HEK293 (cell line): ENCODE results near the gene PAX4.

Experiments used
- CTCF ChIA-PET: fragments of 350-600 bp; formaldehyde crosslinking; extraction: SDS; loops from one replicate; lab custom pipeline; 2021; ENCODE audit warnings: antibody characterized with exemption; lab: Yijun Ruan, JAX
- POLR2A ChIA-PET: fragments of 300-600 bp; formaldehyde crosslinking; extraction: SDS; loops from one replicate; lab custom pipeline; 2020; ENCODE audit warnings: antibody characterized with exemption, inconsistent platforms; lab: Yijun Ruan, JAX
- H3K27ac ChIP-seq: fragments of 200-500 bp; sonication (Bioruptor generic); 2 replicates; pipeline ENCODE4 v1.5.1; 2014; ENCODE audit warnings: low read depth, low read length, control low read depth, inconsistent platforms; ENCODE audit errors: extremely low read depth
- H3K36me3 ChIP-seq, 2 experiments: fragments of 200-500 bp in 1 of 2; sonication (Bioruptor generic) in 1 of 2; 1 replicate in 1 of 2; 2 replicates in 1 of 2; pipeline ENCODE4 v1.5.1; 2014 to 2017; ENCODE audit warnings: inconsistent platforms in 2 of 2, low read length in 2 of 2; ENCODE audit not compliant: control insufficient read depth in 2 of 2, insufficient read depth in 1 of 2
- H3K4me1 ChIP-seq: fragments of 200-500 bp; sonication (Bioruptor generic); 2 replicates; pipeline ENCODE4 v1.5.1; 2014; ENCODE audit warnings: mild to moderate bottlenecking, low read length, inconsistent platforms; ENCODE audit not compliant: control insufficient read depth, insufficient read depth
- H3K4me3 ChIP-seq: 2 replicates; pipeline ENCODE4 v1.5.1; 2011; ENCODE audit warnings: low read depth, mild to moderate bottlenecking, control low read depth, low read length, moderate library complexity
- H3K9me3 ChIP-seq: fragments of 200-500 bp; sonication (Bioruptor generic); 2 replicates; pipeline ENCODE4 v1.5.1; 2014; ENCODE audit warnings: low read depth, low read length, inconsistent platforms; ENCODE audit not compliant: control insufficient read depth, insufficient read depth
- GLIS1 ChIP-seq: fragments of 450-650 bp; formaldehyde crosslinking; IDR thresholded peaks from 2 replicates; pipeline ENCODE4 v1.5.1; 2016; ENCODE audit warnings: missing biosample characterization, missing genetic modification characterization
- MZF1 ChIP-seq: fragments of 450-650 bp; formaldehyde crosslinking; IDR thresholded peaks from 2 replicates; pipeline ENCODE4 v1.5.1; 2017; ENCODE audit warnings: missing biosample characterization, missing genetic modification characterization, borderline replicate concordance
- SETDB1 ChIP-seq: IDR thresholded peaks from one replicate; pipeline ENCODE4 v1.6.1; 2017; ENCODE audit warnings: mild to moderate bottlenecking, low read length, moderate library complexity, mixed read lengths; ENCODE audit not compliant: insufficient read length
- TCF7L2 ChIP-seq: IDR thresholded peaks from 2 replicates; pipeline ENCODE4 v1.6.1; 2011; ENCODE audit warnings: low read depth, mild to moderate bottlenecking, inconsistent platforms, low read length, moderate library complexity, borderline replicate concordance
- TSHZ1 ChIP-seq: fragments of 450-650 bp; formaldehyde crosslinking; IDR thresholded peaks from 2 replicates; pipeline ENCODE4 v1.5.1; 2016; ENCODE audit warnings: missing biosample characterization, missing genetic modification characterization, borderline replicate concordance
- ZFHX2 ChIP-seq: fragments of 450-650 bp; formaldehyde crosslinking; conservative IDR thresholded peaks from 2 replicates; pipeline ENCODE4 v1.5.1; 2016; ENCODE audit warnings: missing biosample characterization, missing genetic modification characterization
- ZNF114 ChIP-seq: fragments of 450-650 bp; formaldehyde crosslinking; IDR thresholded peaks from 2 replicates; pipeline ENCODE4 v1.5.0; 2017; ENCODE audit warnings: missing biosample characterization, missing genetic modification characterization
- ZNF132 ChIP-seq: fragments of 450-650 bp; formaldehyde crosslinking; IDR thresholded peaks from 2 replicates; pipeline ENCODE4 v1.5.1; 2017; ENCODE audit warnings: missing biosample characterization, missing genetic modification characterization, borderline replicate concordance
- ZNF221 ChIP-seq: fragments of 450-650 bp; formaldehyde crosslinking; IDR thresholded peaks from 2 replicates; pipeline ENCODE4 v1.5.1; 2017; ENCODE audit warnings: missing biosample characterization, missing genetic modification characterization, borderline replicate concordance
- ZNF324 ChIP-seq: fragments of 450-650 bp; formaldehyde crosslinking; IDR thresholded peaks from 2 replicates; pipeline ENCODE4 v1.5.1; 2016; ENCODE audit warnings: missing biosample characterization, missing genetic modification characterization
- ZNF37A ChIP-seq: fragments of 450-650 bp; IDR thresholded peaks from 2 replicates; pipeline ENCODE4 v1.5.1; 2018; ENCODE audit warnings: missing biosample characterization, missing genetic modification characterization
- ZNF548 ChIP-seq: fragments of 450-650 bp; formaldehyde crosslinking; IDR thresholded peaks from 2 replicates; pipeline ENCODE4 v1.5.1; 2016; ENCODE audit warnings: missing biosample characterization, missing genetic modification characterization
- ZNF558 ChIP-seq: fragments of 450-650 bp; formaldehyde crosslinking; IDR thresholded peaks from 2 replicates; pipeline ENCODE4 v1.5.1; 2016; ENCODE audit warnings: missing biosample characterization, missing genetic modification characterization
- ZNF658 ChIP-seq: fragments of 450-650 bp; formaldehyde crosslinking; IDR thresholded peaks from 2 replicates; pipeline ENCODE4; 2016; ENCODE audit warnings: missing biosample characterization, missing genetic modification characterization
- ZNF792 ChIP-seq: fragments of 450-650 bp; formaldehyde crosslinking; IDR thresholded peaks from 2 replicates; pipeline ENCODE4 v1.5.1; 2016; ENCODE audit warnings: missing biosample characterization, missing genetic modification characterization
- ZNF830 ChIP-seq: fragments of 450-650 bp; IDR thresholded peaks from 2 replicates; pipeline ENCODE4 v1.5.0; 2018; ENCODE audit warnings: missing biosample characterization, missing genetic modification characterization, low read depth, mild to moderate bottlenecking, moderate library complexity
- TF ChIP-seq, protein P1 (sequence below): fragments of 450-650 bp; formaldehyde crosslinking; IDR thresholded peaks from 2 replicates; pipeline ENCODE4 v1.5.1; 2016; ENCODE audit warnings: missing biosample characterization, missing genetic modification characterization
- TF ChIP-seq, protein P2 (sequence below): fragments of 450-650 bp; formaldehyde crosslinking; IDR thresholded peaks from 2 replicates; pipeline ENCODE4 v1.5.1; 2017; ENCODE audit warnings: missing biosample characterization, missing genetic modification characterization
- TF ChIP-seq, protein P3 (sequence below): fragments of 450-650 bp; formaldehyde crosslinking; IDR thresholded peaks from 2 replicates; pipeline ENCODE4 v1.5.1; 2016; ENCODE audit warnings: missing biosample characterization, missing genetic modification characterization
- TF ChIP-seq, protein P4 (sequence below): fragments of 450-650 bp; formaldehyde crosslinking; IDR thresholded peaks from 2 replicates; pipeline ENCODE4 v1.5.1; 2017; ENCODE audit warnings: missing biosample characterization, missing genetic modification characterization
- TF ChIP-seq, protein P5 (sequence below): fragments of 450-650 bp; formaldehyde crosslinking; IDR thresholded peaks from 2 replicates; pipeline ENCODE4 v1.5.1; 2016; ENCODE audit warnings: missing biosample characterization, missing genetic modification characterization

PAX4 gene

GRCh38 chr7:127591591-127591990 is 26.4 kb downstream of the PAX4 start:
- Histone ChIP-seq H3K4me3 (no peak overlapping the region), H3K4me1 (no peaks in the 10 kb centered on the region), H3K36me3 (peaks cover 7 to 25% of the 10 kb centered on the region in 2 experiments; a peak in 2 of 3 replicates), H3K27ac (no peak overlapping the region), H3K9me3 (no peaks in the 10 kb centered on the region)
- ChIA-PET POLR2A (no interaction called here), CTCF (interaction anchor here (0.6 kb wide), 1 partner anchor 621 kb away, joined by 4 read pairs; no protein-coding TSS in a partner anchor)
- TF ChIP-seq ZNF132 (tag by site-specific recombination) (no peak), ZFHX2 (peak; percentile 37)
- TF ChIP-seq, protein P1, sequence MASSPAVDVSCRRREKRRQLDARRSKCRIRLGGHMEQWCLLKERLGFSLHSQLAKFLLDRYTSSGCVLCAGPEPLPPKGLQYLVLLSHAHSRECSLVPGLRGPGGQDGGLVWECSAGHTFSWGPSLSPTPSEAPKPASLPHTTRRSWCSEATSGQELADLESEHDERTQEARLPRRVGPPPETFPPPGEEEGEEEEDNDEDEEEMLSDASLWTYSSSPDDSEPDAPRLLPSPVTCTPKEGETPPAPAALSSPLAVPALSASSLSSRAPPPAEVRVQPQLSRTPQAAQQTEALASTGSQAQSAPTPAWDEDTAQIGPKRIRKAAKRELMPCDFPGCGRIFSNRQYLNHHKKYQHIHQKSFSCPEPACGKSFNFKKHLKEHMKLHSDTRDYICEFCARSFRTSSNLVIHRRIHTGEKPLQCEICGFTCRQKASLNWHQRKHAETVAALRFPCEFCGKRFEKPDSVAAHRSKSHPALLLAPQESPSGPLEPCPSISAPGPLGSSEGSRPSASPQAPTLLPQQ: no peak

- peaks cover 7 to 25% of the 10 kb centered on the region in 2 experiments; a peak in 2 of 3 replicates for H3K36me3 ChIP-seq
- H3K9me3 ChIP-seq: no peaks in the 10 kb centered on the region
- H3K4me1 ChIP-seq: no peaks in the 10 kb centered on the region
- no peak overlapping the region for H3K4me3 ChIP-seq
- no peak overlapping the region for H3K27ac ChIP-seq
- TF ChIP-seq ZNF37A (tag by site-specific recombination) (no peak), SETDB1 (no peak), ZNF830 (tag by site-specific recombination) (no peak), ZNF114 (tag by site-specific recombination) (no peak), ZNF658 (tag by site-specific recombination) (no peak), TSHZ1 (no peak), ZNF221 (tag by site-specific recombination) (no peak), ZNF324 (tag by site-specific recombination) (no peak), GLIS1 (no peak), MZF1 (tag by site-specific recombination) (no peak), ZNF558 (tag by site-specific recombination) (no peak), ZNF548 (tag by site-specific recombination) (no peak), TCF7L2 (no peak), ZNF792 (tag by site-specific recombination) (no peak)
- TF ChIP-seq, protein P2, sequence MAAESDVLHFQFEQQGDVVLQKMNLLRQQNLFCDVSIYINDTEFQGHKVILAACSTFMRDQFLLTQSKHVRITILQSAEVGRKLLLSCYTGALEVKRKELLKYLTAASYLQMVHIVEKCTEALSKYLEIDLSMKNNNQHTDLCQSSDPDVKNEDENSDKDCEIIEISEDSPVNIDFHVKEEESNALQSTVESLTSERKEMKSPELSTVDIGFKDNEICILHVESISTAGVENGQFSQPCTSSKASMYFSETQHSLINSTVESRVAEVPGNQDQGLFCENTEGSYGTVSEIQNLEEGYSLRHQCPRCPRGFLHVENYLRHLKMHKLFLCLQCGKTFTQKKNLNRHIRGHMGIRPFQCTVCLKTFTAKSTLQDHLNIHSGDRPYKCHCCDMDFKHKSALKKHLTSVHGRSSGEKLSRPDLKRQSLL (tag by site-specific recombination): no peak
- TF ChIP-seq, protein P1: no peak
- TF ChIP-seq, protein P3, sequence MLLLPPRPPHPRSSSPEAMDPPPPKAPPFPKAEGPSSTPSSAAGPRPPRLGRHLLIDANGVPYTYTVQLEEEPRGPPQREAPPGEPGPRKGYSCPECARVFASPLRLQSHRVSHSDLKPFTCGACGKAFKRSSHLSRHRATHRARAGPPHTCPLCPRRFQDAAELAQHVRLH (tag by site-specific recombination): no peak
- TF ChIP-seq, protein P4, sequence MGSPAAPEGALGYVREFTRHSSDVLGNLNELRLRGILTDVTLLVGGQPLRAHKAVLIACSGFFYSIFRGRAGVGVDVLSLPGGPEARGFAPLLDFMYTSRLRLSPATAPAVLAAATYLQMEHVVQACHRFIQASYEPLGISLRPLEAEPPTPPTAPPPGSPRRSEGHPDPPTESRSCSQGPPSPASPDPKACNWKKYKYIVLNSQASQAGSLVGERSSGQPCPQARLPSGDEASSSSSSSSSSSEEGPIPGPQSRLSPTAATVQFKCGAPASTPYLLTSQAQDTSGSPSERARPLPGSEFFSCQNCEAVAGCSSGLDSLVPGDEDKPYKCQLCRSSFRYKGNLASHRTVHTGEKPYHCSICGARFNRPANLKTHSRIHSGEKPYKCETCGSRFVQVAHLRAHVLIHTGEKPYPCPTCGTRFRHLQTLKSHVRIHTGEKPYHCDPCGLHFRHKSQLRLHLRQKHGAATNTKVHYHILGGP: no peak
- TF ChIP-seq, protein P5, sequence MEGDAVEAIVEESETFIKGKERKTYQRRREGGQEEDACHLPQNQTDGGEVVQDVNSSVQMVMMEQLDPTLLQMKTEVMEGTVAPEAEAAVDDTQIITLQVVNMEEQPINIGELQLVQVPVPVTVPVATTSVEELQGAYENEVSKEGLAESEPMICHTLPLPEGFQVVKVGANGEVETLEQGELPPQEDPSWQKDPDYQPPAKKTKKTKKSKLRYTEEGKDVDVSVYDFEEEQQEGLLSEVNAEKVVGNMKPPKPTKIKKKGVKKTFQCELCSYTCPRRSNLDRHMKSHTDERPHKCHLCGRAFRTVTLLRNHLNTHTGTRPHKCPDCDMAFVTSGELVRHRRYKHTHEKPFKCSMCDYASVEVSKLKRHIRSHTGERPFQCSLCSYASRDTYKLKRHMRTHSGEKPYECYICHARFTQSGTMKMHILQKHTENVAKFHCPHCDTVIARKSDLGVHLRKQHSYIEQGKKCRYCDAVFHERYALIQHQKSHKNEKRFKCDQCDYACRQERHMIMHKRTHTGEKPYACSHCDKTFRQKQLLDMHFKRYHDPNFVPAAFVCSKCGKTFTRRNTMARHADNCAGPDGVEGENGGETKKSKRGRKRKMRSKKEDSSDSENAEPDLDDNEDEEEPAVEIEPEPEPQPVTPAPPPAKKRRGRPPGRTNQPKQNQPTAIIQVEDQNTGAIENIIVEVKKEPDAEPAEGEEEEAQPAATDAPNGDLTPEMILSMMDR (tag by site-specific recombination): no peak
- CTCF ChIA-PET: interaction anchor here (0.6 kb wide), 1 partner anchor 621 kb away, joined by 4 read pairs; no protein-coding TSS in a partner anchor
- POLR2A ChIA-PET: no interaction called here
Observed at GRCh38 chr7:127591189-127591588, 26.8 kb downstream of the PAX4 start.
